Measurements from ENCODE around the gene HEPACAM.
"Not testable (repeated sequence)": the region's sequence is repeated elsewhere in the genome, so short reads cannot be mapped to it uniquely, and the experiment has no call there.

The HEPACAM gene

GRCh38 chr11:124935548-124936514 lies at the start of gene HEPACAM:
TSS of gene HEPACAM (minus strand) at chr11:124936047. CDS start at chr11:124936006, 41 bp downstream.
- DNase-seq, result no peak

- no peak for DNase-seq
These were observed 48.6 kb upstream of the HEPACAM start for GRCh38 chr11:124984512-124984854.

DNA sequence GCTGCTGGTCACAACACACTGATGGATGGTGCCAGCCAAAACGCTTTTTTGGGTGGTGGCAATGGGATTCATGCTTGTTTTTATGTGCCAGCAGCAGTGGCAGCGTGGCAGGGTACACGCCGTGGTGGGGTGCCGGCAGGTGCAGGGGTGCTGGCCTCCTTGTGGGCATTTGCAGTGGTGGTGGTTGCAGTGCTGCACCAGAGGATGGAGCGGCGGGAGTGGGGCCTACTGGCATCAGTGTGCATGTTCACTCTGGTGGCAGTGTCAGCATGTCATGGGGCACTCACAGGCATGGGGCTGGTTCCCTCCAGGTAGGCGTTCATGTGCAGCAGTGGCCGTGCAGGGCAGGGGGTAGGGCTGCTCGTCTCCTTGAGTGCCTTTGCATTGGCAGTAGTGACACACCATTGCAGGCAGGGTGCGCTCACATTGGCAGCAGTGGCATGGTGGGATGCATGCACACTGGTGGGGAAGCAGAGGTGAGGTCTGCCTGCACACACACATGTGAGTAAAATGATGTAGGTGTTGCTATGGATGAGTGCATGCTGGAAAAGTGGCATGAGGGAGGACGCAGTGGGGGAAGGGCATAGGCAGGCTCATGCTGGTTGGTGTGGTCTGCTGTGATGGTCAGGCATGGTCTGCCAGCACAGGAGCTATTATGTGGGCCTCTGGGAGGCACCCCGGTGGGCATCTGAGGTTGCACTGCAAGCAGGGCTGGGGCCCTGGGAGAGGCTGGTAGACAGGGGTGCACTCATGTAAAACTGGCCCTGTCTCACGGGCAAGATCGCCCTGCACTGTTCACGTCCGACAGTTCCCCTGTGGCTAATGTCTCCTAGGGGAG lies 48.0 kb upstream of the HEPACAM start:
- no peak for DNase-seq

DNA sequence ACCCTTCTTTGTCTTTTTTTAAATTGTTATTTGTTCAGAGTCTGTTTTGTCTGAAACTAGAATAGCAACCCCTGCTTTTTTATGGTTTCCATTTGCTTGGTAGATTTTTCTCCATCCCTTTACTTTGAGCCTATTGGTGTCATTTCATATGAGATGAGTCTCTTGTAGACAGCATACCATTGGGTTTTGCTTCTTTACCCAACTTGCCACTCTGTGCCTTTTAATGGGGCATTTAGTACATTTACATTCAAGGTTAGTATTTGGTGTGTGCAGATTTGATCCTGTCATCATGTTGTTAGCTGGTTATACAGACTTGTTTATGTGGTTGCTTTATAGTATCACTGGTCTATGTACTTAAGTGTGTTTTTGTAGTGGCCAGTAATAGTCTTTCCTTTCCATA lies 46.2 kb upstream of the HEPACAM start:
- DNase-seq, result no peak

DNA sequence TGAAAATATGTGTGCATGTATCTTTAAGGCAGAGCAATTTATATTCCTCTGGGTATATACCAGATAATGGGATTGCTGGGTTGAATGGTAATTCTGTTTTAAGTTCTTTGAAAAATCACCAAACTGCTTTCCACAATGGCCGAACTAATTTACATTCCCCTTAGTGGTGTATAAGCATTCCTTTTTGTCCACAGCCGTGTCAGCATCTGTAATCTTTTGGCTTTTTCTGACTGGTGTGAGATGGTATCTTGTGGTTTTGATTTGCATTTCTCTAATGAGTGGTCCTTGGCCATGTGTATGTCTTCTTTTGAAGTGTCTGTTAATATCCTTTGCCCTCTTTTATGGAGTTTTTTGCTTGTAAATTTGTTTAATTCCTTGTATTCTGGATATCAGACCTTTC lies 42.5 kb upstream of the HEPACAM start:
- no peak for DNase-seq

- DNase-seq, result no peak
These were observed 41.2 kb upstream of the HEPACAM start for GRCh38 chr11:124977006-124977405.

DNA sequence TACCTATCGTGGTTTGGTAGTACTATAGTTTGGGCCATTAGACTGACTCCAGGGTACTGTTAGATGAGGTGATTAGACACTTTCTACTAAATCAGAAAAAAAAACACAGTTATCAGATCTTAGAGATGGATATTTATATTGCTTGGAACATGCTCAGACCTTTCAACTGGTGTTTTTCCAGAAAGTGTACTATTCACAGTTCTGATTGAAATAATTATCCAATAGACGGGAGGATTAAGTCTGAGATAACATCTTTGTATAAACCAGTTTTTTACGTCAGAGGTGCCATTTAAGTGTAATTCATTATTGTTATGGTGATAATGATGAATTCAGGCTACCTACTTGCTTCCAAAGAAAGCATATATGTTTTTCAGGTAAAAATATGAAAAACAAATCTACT lies 40.7 kb upstream of the HEPACAM start:
- no peak for DNase-seq

DNA sequence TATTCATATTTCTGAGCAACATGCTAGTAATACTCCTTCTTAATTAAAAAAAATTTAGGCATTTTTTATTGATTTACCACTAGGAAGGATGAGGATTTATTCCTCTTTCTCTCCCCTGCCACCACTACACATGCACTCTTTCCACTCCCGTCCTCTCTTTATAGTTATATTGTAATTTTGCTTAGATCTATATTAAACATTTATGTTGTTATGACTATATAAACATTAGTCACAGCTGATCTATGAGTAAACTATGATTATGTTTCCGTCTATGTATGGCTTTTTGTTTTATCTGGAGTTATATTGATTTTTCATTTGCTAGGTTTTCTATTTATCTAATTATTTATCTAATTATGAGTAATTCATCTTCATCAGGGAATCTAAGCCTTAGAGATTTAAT lies 36.0 kb upstream of the HEPACAM start:
- DNase-seq, result no peak

DNA sequence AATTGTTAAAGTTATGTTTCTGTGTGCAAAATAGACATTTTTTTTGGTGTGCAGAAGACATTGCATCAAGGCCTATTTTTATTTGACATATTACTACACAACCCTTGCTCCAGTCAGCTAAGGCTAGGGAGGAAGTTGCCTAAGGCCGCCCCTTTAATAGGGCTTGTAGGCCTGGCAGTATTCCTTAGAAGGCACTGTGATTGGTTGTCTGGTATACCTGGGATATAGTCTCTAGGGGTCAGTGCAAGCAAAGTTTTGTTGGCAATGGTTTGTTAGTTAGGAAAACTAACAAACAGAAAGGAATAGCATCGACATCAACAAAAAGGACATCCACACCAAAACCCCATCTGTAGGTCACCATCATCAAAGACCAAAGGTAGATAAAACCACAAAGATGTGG lies 35.1 kb upstream of the HEPACAM start:
- no peak for DNase-seq

DNA sequence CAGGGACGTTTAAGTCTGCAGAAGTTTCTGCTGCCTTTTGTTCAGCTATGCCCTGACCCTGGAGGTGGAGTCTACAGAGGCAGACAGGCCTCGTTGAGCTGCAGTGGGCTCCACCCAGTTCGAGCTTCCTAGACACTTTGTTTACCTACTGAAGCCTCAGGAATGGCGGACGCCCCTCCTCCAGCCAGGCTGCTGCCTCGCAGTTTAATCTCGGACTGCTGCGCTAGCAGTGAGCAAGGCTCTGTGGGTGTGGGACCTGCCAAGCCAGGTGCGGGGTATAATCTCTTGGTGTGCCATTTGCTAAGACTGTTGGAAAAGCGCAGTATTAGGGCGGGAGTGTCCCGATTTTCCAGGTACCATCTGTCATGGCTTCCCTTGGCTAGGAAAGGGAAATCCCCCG lies 32.4 kb upstream of the HEPACAM start:
- DNase-seq, result not testable (repeated sequence)

- DNase-seq, result no peak
These were observed 26.2 kb upstream of the HEPACAM start for GRCh38 chr11:124961972-124962609.

GRCh38 chr11:124955035-124955434 lies 19.2 kb upstream of the HEPACAM start:
- no peak for DNase-seq

DNA sequence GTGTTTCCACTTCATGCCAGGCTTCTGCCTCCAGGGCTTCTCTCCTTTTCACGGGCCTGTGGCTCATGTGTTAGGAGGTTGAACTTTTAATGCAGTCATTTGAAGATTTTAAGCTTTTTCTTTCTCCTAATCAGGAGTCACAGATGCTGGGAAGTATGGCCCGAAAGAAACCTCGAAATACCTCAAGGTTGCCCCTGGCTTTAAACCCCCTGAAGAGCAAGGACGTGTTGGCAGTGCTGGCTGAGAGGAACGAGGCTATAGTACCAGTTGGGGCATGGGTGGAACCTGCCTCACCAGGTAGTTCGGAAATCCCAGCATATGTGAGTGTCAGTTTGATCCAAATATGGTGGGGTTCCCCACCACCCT lies 18.7 kb upstream of the HEPACAM start:
- no peak for DNase-seq

DNA sequence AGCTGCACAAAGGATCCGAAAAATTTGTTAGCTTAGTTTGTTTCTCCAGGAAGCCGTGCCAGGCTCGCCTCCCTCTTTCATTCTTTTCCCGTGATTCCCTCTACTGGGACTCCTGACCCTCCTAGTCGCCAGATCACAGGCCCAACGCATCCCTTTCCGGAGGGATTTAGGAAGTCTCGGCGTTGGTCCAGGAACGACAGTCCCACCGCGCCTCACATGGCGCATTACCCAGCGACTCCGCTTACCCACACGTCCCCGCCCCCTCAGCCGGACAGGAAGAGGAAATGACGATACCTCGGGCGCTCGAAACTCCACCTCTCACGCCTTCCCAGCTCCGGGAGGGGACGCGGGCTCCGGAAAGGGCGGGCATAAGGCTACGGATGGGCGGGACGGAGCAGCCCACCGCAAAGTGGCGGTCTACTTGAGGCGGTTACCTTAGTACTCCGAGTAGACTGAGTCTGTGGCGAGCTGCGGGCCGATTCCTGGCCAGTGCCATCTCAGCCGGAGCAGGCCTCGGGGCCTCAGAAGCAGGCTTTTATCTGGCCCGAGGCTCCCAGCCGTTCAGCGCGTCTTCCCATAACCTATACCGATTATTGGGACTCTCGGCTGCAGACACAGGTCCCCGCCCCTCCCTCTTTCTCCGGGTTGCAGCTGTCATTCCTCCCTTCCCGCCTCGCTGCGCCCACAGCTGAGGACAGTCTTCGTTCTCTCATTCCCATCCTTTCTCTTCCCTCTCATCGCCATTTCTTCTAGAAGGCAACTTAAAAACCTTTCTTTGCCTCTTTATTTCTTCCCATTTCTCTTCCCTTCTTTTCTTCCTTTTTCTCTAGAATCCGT lies 18.1 kb upstream of the HEPACAM start, which contains the start of gene CCDC15:
TSS of gene CCDC15 (plus strand) at position 450 of the 837 bp plus-strand sequence. CDS start 531 bp downstream, outside the sequence.
- peak; percentile 97 for DNase-seq

GRCh38 chr11:124951341-124951740 lies 15.5 kb upstream of the HEPACAM start:
- no peak for DNase-seq

DNA sequence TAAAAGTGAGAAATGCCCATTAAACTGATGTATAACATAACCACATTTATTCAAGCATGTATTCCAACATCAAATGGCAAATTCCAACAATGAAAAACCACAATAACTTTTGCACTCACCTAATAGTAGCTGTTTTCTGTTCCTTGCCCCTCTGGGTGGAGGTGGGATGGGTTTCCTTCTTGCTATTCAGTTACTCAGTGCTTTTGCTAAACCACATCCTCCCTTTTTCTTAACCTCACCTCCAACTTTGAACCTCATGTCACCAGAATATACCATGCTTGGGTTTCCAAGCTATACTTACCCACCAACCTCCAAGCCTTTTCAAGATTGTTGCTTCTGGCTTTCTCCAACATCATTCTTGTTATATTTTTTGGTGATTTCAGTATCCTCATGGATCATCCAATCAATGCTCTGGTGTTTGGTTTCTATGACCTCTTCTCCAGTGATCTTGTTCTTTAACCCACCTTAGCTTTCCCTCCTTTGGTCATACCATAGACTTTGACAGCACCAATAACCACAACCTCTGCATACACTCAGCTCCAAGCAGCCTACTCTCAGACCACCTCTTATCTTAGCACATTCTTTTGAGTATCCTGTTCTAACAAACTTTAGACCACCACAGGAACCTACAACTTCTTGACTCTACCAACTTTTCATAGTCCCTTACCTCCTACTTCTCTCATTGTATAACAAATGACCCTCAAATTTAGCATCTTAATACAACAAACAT lies 14.9 kb upstream of the HEPACAM start:
- no peak for DNase-seq

DNA sequence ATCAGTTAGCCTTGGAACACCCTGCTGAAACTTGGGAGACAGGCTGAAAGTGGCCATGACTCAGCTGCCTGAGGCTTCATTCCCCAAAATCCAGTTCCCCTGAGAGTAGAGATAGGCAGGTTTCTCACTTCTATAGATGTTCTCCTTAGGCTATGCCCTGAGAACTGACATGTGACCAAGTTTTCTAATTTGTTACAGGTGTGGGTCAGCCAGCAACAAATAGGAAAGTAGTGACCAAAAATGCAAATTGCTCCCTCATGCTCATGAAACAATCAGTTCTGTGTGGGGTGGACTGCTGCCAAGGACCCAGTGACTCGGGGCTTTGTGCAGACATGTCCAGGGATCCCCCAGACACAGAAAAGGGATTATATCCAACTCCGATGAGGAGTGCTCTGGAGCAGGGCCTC lies 10.9 kb upstream of the HEPACAM start:
- DNase-seq, result no peak

DNA sequence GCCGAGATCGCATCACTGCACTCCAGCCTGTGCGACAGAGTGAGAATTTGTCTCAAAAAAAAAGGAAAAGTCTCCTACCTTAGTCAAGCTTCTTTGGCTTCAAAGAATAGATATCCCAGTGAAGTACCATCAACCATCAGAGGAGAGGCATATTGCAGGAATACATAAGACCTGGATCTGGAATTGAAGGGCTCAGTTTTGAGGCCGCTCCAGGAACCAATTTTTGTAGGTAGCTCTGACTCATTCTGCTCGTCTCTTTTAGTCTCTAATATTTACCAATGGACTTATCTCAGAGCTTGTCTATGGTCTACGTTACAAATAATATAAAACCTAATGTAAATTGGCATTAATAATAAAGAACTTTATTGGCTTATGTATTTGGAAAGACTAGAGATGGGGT lies 10.0 kb upstream of the HEPACAM start:
- no peak for DNase-seq

- DNase-seq, result no peak
These were observed 8.7 kb upstream of the HEPACAM start for GRCh38 chr11:124944565-124944964.

GRCh38 chr11:124943741-124944140 lies 7.9 kb upstream of the HEPACAM start:
- DNase-seq, result no peak

GRCh38 chr11:124943254-124943616 lies 7.4 kb upstream of the HEPACAM start:
- DNase-seq, result no peak
